KBM-7 (cell line): ENCODE measurements around the gene NTRK3.
A peak's percentile ranks its signal among the peaks of the same experiment; 100 is the strongest.
"Not testable (repeated sequence)": the region's sequence is repeated elsewhere in the genome, so short reads cannot be mapped to it uniquely, and the experiment has no call there.

Experiments
- DNase-seq: peaks from one replicate; pipeline ENCODE4 v3.0.0-alpha.2; 2015
- in situ Hi-C: fragments of 300-500 bp; cut with MboI; formaldehyde crosslinking; loops from 2 replicates; pipeline ENCODE4 v1.14.3; 2020; ENCODE audit warnings: low sequenced_read_pairs, low pct_unique_long_range_greater_than_20kb, mixed read lengths

The NTRK3 gene

DNA sequence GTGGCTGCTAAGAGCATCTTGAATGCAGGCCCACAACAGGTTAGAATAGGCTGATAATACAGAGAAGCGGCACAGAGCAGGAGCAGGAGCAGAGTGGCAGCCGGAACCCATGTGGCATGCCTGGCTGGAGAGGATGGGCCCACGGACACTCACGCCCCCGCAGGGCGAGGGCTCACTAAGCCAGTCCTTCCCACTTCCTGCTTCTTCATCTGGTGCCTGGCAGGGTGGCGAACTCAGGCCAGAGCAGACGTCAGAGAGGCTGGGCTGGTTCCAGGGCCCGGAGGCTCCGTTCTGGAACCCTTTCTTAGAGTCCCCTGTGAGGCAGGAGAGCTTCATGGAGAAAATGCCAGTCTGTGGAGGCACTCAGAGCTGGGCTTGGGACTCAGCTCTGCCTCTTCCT, 195.1 kb downstream of the NTRK3 start:
- no peak for DNase-seq
- in situ Hi-C loops = no loop called here

GRCh38 chr15:88060383-88060782, 196.2 kb downstream of the NTRK3 start:
- in situ Hi-C loops = no loop called here
- no peak for DNase-seq

GRCh38 chr15:88057836-88058235, 198.7 kb downstream of the NTRK3 start:
- in situ Hi-C loops = no loop called here

DNA sequence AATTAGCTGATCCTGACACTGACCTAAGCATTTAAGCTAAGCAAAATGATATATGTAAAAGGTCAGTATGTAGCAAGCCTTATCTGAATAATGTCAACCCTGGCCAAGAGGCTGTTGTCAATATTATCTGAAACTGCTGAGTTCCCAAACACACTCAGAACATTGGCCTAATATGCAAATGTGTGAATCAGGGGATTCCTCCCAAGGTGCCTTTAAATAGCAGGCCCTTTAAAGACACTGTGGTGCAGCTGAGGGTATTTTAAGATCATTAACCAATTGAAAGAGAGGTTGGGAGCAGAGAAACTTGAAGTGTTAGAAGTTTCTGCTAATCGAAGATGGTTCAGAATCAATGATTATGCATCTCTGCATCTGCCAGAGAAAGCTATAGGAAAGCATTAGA, 207.0 kb downstream of the NTRK3 start:
- in situ Hi-C loops = no loop called here
- no peak for DNase-seq

More at GRCh38 chr15:88057836-88058235, 198.7 kb downstream of the NTRK3 start:
- no peak for DNase-seq

DNA sequence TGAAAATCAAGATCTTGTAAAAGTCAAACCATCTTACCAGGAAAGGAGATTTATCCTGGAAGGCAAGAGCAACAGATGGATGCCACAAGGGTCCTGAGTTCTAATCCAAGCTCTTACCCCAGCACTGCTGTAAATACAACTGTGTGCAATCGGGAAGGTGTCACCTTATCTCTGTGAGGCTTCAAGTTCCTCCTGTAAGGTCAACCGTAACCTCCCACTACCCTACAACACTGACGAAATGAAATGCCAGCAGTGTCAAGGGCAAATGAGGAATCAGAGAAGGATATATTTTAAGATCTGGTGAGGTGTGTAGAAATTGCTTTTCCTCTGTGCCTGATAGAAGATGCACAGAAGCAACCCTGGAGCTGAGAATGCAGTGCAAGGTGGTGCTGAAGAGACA, 207.8 kb downstream of the NTRK3 start:
- in situ Hi-C loops = no loop called here
- DNase-seq = no peak

DNA sequence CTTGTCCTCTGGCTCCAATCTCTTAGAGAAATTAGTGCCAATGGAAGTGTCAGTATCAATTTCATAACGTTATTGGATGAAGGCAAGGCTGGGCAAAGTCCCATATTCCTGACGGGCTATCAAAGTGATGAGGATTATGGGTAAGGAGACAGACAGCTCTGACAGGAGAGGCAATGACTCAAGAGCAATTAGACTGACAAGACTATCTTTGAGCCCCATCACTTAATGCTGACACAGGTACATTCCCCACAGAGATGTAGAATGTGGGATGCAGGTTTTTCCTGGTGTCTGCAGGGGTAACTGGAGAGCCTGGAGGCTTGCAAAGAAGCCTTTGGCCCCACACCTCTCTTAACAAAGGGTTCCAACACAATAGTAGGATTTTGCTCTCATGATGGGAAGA, 208.3 kb downstream of the NTRK3 start:
- in situ Hi-C loops = no loop called here
- DNase-seq = no peak

DNA sequence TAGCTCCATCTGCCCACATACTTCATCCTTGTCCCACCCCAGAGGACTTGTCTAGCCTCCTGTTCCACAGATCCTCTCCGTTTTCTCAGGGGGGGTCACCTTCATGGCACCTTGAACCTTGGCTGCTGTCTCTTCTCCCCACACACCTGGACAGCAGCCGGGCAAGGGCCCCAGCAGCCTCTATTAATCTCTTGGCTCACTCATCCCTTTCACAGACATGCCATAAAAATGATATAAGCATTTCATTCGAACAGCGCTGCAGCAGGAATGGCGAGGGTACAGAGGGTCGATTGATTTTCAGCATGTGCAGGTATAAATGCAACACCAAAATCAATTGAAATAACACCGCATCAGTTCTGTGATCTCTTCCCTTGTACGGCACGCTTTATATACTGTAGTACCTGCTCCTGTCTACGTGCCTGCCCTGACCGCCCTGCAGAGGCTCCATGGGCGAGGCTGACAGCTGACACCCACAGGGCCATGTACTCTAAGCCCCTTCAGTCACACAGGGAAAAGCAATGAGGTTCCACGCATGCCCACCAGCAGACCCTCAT, 209.9 kb downstream of the NTRK3 start:
- DNase-seq = no peak
- in situ Hi-C loops = no loop called here

- DNase-seq = no peak
- in situ Hi-C loops = no loop called here
These were observed 213.1 kb downstream of the NTRK3 start for GRCh38 chr15:88043396-88043795.

- no peak for DNase-seq
- in situ Hi-C loops = no loop called here
These were observed 214.5 kb downstream of the NTRK3 start for GRCh38 chr15:88042047-88042446.

- DNase-seq = no peak
- in situ Hi-C loops = no loop called here
These were observed 216.0 kb downstream of the NTRK3 start for GRCh38 chr15:88040516-88040915.

GRCh38 chr15:88038261-88038660, 218.3 kb downstream of the NTRK3 start:
- DNase-seq = no peak
- in situ Hi-C loops = no loop called here

DNA sequence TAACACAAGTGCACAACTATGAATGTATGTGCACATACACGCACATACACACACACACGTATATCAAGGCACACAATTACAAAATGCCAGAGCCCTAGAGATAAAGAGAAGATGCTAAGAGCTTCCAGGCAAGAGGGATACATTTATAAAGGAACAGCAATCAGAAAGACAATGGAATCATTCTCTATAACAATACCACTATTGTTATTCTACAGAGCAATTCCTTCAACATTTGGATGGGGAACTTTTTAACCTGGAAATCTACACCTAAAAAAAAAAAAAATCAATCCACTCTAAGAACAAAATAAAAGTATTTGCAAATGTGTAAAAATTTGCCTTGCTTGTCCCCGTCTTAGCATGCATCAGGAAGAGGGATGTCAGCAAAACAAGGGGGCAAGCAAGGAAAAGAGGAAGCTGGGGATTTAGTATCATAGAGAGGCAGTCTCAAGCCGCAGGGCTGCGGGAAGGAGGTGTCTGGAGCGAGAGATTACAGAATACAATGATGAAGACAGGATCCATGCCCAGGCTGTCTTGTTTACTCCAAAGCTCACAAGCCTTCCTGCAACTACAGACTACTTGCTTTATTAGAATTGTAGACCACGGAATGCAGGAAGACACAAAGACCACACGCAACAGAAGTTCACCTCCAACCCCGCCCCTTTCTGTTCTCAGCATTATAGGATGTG, 220.2 kb downstream of the NTRK3 start:
- peak; percentile 82 for DNase-seq
- in situ Hi-C loops = no loop called here

DNA sequence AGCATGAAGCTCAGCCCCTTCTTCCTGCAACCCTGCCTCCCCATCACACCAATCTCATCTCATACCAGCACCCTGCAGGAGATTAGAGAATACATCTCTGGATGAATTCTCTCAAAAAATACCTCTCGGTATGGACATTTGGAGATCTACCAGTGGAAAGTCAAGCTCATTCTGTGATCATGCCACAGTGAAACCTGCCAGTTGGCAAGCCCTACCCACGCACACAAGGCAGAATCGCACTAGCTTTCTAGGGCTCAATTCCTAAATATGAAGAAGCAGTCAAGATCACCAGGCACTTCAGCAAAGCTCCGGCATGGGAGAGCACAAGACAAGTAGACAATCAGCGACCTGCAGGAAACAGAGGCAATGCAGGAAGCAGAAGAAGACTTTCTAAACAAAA, 221.2 kb downstream of the NTRK3 start:
- DNase-seq = no peak
- in situ Hi-C loops = no loop called here

DNA sequence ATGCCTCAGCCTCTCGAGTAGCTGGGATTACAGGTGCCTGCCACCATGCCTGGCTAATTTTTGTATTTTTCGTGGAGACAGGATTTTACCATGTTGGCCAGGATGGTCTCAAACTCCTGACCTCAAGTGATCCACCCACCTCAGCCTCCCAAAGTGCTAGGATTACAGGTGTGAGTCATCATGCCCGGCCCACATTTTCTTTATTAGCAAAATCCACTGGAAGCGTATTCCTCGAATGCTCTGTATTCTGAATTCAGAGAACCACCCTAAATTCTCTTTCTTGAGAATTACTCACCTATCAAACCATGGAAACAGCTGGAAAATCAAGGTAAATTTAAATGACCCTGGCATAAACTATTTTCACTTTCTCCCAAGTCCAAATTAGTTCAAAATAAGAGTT, 223.1 kb downstream of the NTRK3 start:
- in situ Hi-C loops, DNase-seq: not testable (repeated sequence)

DNA sequence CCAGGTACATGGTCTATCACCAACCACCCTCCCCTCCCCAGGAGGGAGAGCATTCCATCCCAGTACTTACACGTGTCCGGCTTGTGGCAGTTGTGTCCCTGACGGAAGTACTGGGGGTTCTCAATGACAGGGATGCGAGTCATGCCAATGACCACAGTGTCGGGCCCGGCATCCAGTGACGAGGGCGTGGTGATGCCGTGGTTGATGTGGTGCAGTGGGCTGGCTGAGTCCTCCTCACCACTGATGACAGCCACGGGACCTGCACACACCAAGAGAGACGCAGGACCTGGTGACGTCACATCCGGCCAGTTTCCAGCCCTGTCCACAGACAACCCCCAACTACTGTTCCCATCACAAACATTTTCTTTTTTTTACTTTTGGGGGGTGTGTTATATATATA, 223.8 kb downstream of the NTRK3 start:
- DNase-seq = no peak
- in situ Hi-C loops = no loop called here

GRCh38 chr15:88031461-88031860, 225.1 kb downstream of the NTRK3 start:
- no peak for DNase-seq

GRCh38 chr15:88029696-88030095, 226.8 kb downstream of the NTRK3 start:
- no peak for DNase-seq
- in situ Hi-C loops = no loop called here

More at GRCh38 chr15:88031461-88031860, 225.1 kb downstream of the NTRK3 start:
- in situ Hi-C loops = no loop called here

- in situ Hi-C loops = no loop called here
- DNase-seq = no peak
These were observed 228.5 kb downstream of the NTRK3 start for GRCh38 chr15:88028024-88028423.

DNA sequence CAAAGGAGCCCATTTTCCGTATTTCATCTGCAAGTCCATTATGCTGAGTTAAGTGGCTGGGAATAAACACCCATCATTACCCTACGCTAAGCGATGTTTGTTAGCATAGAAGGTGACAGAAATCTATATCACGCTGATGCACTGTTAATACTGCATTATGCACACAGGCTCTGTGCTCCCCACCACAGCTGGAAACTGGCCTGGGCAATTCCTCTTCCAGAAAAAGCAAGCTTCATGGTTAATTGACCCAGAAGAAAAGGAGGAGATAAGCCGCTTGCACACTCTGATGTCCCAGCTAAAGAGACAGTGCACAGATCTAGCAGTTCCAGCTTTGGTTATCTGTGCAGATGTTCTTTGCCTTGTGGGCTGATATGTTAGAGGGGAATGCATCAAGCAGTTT, 232.6 kb downstream of the NTRK3 start:
- in situ Hi-C loops = no loop called here
- DNase-seq = no peak

- in situ Hi-C loops = no loop called here
- no peak for DNase-seq
These were observed 233.8 kb downstream of the NTRK3 start for GRCh38 chr15:88022716-88023115.

DNA sequence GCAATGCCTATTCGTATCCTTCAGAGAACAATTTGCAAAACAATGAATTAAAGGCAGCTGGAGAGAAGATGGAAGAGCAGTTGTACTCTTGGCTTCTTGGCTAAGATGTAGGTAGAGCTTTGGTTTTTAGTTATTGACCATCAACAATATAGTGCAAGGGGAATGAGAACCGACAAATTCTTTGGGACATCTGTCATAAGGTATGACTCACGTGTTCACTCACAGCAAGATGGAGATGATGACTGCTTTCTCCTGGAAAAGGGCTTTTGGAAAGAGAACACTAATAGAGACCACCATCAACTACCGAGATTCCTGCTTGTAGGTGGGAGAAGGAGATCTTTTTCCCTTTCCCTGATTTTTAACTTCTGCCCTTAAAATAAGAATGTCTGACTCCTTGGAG, 234.9 kb downstream of the NTRK3 start:
- DNase-seq = no peak
- in situ Hi-C loops = no loop called here
